Fibroblast of peridontal ligament (primary cell): ENCODE data around the gene ZNF414.

Source experiments
- DNase-seq: peaks from one replicate; pipeline ENCODE4 v3.0.0-alpha.2; 2010; ENCODE audit errors: extremely low read depth

ZNF414 gene

GRCh38 chr19:8490395-8490760 lies 23.6 kb downstream of the ZNF414 start:
- DNase-seq: no peak

GRCh38 chr19:8489561-8490394 lies 24.2 kb downstream of the ZNF414 start:
- DNase-seq: no peak

- DNase-seq: no peak
Observed at GRCh38 chr19:8488365-8488764, 25.6 kb downstream of the ZNF414 start.

- DNase-seq: no peak
Observed at GRCh38 chr19:8487137-8487851, 26.7 kb downstream of the ZNF414 start.

- no peak for DNase-seq
Observed at GRCh38 chr19:8486661-8487136, 27.3 kb downstream of the ZNF414 start.

GRCh38 chr19:8485561-8486371 lies 28.2 kb downstream of the ZNF414 start:
- no peak for DNase-seq

GRCh38 chr19:8484331-8484894 lies 29.6 kb downstream of the ZNF414 start:
- DNase-seq: no peak

- DNase-seq: no peak
Observed at GRCh38 chr19:8483165-8483564, 30.8 kb downstream of the ZNF414 start.

- no peak for DNase-seq
Observed at GRCh38 chr19:8482696-8483095, 31.3 kb downstream of the ZNF414 start.

GRCh38 chr19:8481616-8482015 lies 32.4 kb downstream of the ZNF414 start:
- DNase-seq: no peak

- DNase-seq: no peak
Observed at GRCh38 chr19:8481201-8481600, 32.8 kb downstream of the ZNF414 start.

GRCh38 chr19:8478598-8478997 lies 35.4 kb downstream of the ZNF414 start:
- DNase-seq: no peak

- DNase-seq: no peak
Observed at GRCh38 chr19:8477889-8478288, 36.1 kb downstream of the ZNF414 start.

GRCh38 chr19:8476524-8476923 lies 37.4 kb downstream of the ZNF414 start:
- DNase-seq: no peak

GRCh38 chr19:8475005-8475404 lies 39.0 kb downstream of the ZNF414 start:
- DNase-seq: no peak

GRCh38 chr19:8473648-8474476 lies 40.1 kb downstream of the ZNF414 start:
- DNase-seq: no peak

- no peak for DNase-seq
Observed at GRCh38 chr19:8469613-8470368, 44.2 kb downstream of the ZNF414 start.

- DNase-seq: peak; percentile 82
Observed at GRCh38 chr19:8468761-8469373, 45.1 kb downstream of the ZNF414 start.

- no peak for DNase-seq
Observed at GRCh38 chr19:8468124-8468523, 45.8 kb downstream of the ZNF414 start.

GRCh38 chr19:8466018-8466417 lies 47.9 kb downstream of the ZNF414 start:
- DNase-seq: peak; percentile 90
